HG02642 (cell line): ENCODE data around the gene SUCLG2.
"Not testable (repeated sequence)": the region's sequence is repeated elsewhere in the genome, so short reads cannot be mapped to it uniquely, and the experiment has no call there.

Experiments
- ATAC-seq: cut with Tn5 transposase; IDR thresholded peaks from one replicate; pipeline ENCODE4 v1.9.1; 2021; ENCODE audit warnings: mild to moderate bottlenecking; ENCODE audit not compliant: unreplicated experiment, poor library complexity

Gene SUCLG2

DNA sequence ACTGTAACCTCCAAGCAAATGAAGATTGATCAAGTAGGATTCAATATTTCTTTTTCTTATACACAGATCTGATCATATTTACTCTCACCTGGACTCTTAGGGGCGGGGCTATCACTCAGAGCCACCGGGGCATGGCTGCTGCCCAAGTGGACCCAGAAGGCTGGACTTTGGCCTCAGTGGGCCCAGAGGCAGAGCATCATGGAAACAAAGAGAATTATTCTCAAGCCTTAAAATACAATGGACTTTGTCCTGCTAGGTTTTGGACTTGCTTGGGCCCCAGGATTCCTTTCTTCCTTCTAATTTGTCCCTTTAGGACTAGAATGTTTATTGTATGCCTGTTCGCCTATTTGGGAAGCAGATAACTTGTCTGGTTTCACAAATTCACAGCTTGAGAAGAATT lies 85.1 kb downstream of the SUCLG2 start:
- no peak for ATAC-seq

DNA sequence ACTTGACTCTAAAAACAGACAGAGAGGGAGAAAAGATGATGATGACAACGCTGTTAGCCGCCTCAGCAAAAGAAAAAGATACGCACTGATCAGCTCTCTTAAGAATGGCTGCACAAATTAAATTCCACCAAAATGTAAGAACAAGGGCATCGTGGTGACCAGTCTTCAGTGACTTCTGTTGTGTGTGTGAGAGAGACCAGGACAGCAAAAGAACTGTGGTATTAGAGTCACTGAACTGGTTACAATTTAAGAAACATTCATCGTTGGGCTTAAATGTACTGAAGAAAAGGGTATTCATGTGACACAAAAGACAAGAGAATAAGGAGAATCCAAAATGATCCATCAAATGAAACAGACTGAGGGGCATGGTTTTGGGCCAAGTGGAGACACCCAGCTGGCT lies 86.5 kb downstream of the SUCLG2 start:
- no peak for ATAC-seq

DNA sequence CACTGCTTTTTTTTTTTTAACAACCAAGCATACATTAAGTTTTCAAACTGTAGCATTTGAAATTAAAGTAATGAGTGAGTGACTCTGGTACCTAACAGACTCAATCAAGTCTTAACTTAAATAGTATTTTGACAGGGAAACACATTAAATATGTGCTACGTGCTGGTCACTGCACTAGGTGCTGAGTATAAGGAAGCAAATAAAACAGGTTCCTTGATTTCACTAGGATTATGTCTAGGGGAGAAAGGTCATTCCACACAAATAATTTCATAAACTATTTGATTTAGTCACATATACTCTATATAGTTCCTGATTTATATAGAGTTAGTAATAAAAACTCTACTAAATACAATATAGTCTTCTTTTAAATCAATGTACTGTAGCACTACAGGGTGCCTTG lies 89.4 kb downstream of the SUCLG2 start:
- ATAC-seq = no peak

DNA sequence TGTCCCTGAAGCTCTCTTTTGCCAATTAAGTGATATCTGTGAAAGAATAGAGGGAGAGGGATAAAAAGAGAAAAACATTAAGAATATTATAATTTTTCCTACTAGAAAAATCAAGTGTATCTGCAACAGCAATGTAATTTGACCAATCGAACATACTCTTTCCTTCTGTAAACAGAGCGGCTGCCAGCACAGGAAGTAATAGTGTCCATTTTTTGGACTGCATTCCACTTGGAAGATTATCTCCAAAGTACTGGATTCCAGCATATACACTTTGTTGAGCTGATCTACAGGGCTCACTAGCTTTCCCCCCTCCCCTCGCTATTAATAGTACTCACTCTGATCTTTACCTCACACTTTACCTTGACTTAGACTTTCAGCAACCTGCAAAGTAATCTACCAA lies 90.4 kb downstream of the SUCLG2 start:
- no peak for ATAC-seq

- ATAC-seq = no peak
Observed at GRCh38 chr3:67561667-67562394, 92.6 kb downstream of the SUCLG2 start.

DNA sequence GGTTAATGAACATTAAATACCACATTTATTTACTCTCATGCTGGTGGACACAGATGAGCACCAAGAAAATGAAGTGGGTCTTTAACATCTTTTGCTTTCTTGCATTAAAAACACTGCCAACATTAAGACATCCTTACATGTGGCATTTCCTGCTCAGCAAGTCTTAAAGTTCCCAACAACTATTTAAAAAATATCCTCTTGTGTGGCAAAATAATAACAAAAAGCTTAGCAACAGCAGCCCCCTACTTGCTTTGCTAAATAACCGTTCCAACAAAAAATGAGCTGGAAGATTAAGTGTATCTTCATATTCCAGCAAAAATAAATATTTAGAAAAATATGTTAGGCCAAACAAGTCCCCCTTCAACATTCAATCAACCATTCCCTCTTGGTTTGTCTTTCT lies 93.1 kb downstream of the SUCLG2 start:
- ATAC-seq = no peak

- no peak for ATAC-seq
Observed at GRCh38 chr3:67559029-67559605, 95.3 kb downstream of the SUCLG2 start.

GRCh38 chr3:67558426-67558825 lies 96.0 kb downstream of the SUCLG2 start:
- no peak for ATAC-seq

DNA sequence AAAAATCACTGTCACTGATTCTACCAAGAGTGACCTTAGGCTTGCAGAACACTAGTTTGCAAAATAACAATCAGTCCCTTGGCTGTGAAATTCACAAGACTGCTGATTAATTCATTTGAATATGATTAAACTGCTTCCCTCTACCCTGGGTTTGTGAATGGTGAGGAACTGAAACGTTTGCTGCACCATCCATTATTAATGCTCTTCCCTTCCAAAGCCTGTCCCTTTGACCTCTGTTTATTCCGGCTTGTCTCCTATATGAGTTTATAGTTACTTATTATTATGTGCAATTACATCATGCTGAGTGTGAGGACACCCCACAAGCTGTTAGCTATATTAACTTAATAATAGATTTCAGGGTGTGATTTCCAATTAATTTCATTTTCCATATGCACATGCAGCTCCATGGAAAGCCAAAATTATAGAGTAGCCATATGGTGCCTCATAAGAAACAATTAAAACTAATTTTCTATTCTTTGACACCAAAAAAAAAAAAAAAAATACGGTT lies 96.5 kb downstream of the SUCLG2 start:
- no peak for ATAC-seq

DNA sequence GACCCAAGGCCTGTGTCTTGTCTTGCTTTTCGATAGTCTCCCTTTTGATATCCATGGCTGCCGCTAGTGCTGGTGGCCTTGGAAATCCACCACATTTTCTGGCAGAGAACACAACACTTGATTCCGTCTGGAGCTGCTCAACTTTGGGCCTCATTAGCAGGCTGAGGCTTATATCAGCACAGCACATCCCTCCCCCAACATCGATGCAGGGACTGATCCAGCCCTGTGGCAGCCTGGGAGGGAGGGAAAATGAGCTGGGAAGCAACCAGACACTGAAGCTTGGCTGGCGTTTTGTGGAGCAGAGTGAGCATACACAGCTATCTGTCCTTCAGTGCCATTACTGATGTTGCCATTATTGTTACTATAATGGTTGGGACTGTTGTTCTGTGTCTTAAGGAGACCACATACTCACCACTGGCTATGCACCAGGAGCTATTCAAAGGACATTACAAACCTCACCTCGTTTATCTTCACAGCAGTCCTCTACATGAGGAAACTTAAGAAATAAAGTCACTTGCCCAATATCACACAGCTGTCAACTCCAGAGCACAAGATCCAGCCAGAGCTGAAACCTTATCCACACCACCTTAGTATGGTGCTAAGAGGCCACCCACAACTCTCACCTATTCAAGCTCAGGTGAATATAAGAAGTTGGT lies 102.9 kb downstream of the SUCLG2 start:
- ATAC-seq = no peak

DNA sequence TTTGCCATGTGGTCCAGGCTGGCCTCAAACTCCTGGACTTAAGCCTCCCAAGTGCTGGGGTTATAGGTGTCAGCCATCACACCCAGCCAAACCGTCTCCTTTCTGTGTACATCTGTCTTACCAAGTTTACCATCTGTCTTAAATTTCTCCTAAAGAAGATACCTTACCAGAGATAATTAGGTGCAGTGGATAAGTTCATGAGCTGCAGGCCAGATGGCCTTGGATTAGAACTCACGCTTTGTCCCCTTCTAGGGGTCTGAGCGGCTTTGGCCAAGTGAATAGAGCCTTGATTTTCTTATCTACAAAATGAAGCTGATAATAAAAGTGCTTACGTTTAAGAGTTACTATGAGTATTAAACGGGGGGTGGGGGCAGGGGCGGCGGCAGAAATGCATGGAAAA lies 103.9 kb downstream of the SUCLG2 start:
- no peak for ATAC-seq

DNA sequence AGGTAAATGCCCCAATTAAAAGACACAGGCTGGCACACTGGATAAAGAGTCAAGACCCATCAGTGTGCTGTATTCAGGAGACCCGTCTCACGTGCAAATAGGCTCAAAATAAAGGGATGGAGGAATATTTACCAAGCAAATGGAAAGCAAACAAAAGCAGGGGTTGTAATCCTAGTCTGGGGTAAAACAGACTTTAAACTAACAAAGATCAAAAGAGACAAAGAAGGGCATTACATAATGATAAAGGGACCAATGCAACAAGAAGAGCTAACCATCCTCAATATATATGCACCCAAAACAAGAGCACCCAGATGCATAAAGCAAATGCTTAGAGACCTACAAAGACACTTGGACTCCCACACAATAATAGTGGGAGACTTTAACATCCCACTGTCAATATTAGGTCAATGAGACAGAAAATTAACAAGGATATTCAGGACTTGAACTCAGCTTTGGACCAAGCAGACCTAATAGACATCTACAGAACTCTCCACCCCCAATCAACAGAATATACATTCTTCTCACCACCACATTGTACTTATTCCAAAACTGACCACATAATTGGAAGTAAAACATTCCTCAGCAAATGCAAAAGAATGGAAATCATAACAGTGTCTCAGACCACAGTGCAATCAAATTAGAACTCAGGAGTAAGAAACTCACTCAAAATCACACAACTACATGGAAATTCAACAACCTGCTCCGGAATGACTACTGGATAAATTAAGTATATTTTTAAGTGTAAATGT lies 111.7 kb downstream of the SUCLG2 start:
- ATAC-seq = not testable (repeated sequence)

DNA sequence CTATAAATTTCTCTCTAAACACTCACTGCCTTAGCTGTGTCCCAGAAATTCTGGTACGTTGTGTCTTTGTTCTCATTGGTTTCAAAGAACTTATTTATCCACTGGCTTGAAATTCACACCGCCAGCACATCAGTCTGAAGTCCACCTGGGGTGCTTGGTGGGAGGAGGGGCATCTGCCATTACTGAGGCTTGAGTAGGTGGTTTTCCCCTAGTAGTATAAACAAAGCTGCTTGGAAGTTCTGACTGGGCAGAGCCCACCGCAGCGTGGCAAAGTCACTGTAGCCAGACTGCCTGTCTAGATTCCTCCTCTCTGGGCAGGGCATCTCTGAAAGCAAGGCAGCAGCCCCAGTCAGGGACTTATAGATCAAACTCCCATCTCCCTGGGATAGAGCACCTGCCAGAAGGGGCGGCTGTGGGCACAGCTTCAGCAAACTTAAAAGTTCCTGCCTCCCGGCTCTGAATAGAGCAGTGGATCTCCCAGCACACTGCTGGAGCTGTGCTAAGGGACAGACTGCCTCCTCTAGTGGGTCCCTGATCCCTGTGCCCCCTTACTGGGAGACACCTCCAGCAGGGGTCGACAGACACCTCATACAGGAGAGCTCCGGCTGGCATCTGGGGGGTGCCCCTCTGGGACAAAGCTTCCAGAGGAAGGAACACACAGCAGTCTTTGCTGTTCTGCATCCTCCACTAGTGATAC lies 114.1 kb downstream of the SUCLG2 start:
- no peak for ATAC-seq

DNA sequence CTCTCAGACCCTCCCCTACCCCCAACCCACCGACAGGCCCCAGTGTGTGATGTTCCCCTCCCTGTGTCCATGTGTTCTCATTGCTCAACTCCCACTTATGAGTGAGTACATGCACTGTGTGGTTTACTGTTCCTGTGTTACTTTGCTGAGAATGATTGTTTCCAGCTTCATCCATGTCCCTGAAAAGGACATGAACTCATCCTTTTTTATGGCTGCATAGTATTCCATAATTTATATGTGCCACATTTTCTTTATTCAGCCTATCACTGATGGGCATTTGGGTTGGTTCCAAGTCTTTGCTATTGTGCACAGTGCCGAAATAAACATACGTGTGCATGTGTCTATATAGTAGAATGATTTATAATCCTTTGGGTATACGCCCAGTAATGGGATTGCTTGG lies 117.2 kb downstream of the SUCLG2 start:
- ATAC-seq = not testable (repeated sequence)

- ATAC-seq = no peak
Observed at GRCh38 chr3:67535006-67535405, 119.4 kb downstream of the SUCLG2 start.

DNA sequence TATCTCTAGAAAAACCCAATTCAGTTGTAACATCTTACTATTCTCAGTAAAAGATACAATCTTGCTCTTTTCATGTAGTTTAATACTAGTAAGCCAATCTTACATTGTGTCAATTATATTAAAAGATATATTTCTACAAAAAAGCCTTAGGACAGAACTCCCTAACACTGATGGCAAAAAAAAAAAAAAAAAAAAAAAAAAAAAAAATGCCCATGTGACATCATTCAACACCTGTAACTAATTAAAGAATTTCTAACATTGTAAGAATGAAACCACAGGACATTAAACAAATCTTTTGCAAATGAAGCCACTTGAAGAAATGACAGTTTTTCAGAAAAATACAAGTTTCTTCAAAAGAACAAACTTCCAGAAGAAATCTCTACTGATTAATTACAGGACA lies 119.8 kb downstream of the SUCLG2 start:
- no peak for ATAC-seq

- no peak for ATAC-seq
Observed at GRCh38 chr3:67531181-67532101, 123.0 kb downstream of the SUCLG2 start.

DNA sequence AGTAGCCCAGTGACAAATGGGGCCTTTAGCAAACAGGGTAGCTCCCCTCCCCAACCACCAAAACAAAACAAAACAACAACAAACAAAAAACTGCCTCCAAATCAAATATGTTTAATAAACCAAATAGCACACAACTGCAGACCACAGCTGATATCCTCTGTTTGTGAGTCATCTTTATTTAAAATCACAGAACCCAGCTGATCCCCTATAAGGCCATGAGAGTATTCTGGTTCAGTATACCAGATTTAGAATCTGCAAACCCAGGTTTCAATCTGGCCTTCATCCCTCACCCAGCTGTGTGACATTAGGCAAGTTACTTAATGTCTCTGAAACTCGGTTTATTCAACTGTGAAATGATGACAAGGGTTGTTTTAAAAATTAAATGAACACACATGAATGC lies 124.5 kb downstream of the SUCLG2 start:
- no peak for ATAC-seq

GRCh38 chr3:67529337-67529736 lies 125.1 kb downstream of the SUCLG2 start:
- ATAC-seq = no peak
